Measurements from ENCODE around the gene GOLT1B.
"Not testable (repeated sequence)": the region's sequence is repeated elsewhere in the genome, so short reads cannot be mapped to it uniquely, and the experiment has no call there.

The GOLT1B gene, protein sequence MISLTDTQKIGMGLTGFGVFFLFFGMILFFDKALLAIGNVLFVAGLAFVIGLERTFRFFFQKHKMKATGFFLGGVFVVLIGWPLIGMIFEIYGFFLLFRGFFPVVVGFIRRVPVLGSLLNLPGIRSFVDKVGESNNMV

DNA sequence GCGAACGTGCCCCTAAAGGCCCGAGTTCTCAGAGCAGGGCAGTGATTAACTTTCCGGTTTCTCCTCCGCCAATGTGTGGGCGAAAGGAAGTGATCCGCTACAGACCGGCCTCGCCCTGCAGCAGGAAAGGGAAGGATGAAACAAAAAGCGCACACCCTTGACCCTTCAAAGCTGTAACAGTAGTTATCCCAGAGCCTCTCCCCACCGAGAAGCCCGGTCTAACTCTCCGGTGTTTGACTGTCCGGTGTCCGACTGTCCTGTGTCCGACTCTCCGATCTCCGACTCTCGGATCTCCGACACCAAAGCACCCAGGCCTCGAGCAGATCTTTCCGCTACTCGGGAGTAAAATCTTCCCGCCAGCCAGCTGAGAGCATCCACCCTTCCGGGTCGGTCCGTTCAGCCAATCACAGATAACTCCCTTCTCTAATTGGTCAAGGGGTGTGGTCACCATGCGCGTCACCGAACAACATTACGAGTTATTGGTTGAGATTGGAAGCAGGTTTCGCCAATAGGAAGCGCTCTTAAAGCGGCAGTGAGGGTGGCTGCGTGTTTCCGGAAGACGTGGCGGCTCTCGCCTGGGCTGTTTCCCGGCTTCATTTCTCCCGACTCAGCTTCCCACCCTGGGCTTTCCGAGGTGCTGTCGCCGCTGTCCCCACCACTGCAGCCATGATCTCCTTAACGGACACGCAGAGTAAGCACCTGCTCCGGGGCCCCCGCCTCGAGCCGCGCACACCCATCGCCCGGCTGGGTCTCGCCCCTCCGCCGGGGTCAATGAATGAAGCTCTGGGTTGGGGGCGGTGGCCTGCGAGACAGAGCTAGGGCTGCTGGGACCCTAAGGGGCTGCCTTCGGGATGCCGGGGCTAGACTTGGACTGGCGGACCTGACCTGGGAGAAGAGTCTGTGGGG lies at the start of gene GOLT1B, which contains the start of gene RECQL:
GOLT1B (plus strand) TSS at position 532 of the 906 bp plus-strand sequence; CDS start at position 667, 135 bp downstream.
RECQL (minus strand) TSS at position 378 of the 906 bp plus-strand sequence. CDS start 2,065 bp downstream, outside the sequence.
- peak; percentile 91 for DNase-seq

GRCh38 chr12:21453312-21453852 lies 48.2 kb upstream of the GOLT1B start:
- DNase-seq, result no peak

- peak; percentile 82 for DNase-seq
Observed at GRCh38 chr12:21456291-21456780, 45.3 kb upstream of the GOLT1B start.

GRCh38 chr12:21459474-21459873 lies 42.1 kb upstream of the GOLT1B start:
- DNase-seq, result no peak

DNA sequence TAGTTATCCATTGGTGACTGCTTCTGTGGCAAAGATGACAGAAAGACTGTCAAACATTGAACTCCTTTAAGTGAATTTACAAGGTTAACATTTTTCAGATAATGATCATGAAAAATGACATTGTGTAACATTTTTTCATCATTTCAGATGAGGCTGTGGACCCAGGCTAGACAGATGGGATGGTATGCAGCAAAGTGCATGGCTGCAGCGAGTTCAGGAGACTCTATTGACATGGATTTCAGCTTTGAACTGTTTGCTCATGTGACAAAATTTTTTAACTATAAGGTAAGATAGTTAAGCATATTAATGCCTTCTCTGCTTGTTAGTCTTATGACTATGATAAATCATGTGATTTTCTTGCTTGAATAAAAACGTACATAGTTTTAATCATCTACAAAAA lies 34.3 kb upstream of the GOLT1B start:
- DNase-seq, result not testable (repeated sequence)

DNA sequence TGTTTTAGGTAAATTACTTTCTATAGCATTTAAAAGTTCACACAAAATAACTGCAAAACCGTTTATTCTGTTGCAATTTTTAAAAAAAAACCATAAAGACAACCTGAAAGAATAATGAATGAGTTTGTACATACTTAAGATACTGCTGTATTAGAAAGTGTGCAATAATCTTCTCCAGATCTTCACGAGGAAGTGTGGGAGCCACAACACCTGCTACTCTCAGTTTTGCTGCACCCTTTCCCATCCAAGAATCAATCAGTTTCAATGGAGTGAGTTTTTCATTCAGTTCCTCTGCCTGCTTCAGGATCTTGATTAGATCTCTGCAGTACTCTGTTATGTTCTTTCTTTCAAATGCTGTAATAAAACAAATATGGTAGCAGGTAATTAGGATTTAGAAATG lies 30.3 kb upstream of the GOLT1B start:
- DNase-seq, result no peak

DNA sequence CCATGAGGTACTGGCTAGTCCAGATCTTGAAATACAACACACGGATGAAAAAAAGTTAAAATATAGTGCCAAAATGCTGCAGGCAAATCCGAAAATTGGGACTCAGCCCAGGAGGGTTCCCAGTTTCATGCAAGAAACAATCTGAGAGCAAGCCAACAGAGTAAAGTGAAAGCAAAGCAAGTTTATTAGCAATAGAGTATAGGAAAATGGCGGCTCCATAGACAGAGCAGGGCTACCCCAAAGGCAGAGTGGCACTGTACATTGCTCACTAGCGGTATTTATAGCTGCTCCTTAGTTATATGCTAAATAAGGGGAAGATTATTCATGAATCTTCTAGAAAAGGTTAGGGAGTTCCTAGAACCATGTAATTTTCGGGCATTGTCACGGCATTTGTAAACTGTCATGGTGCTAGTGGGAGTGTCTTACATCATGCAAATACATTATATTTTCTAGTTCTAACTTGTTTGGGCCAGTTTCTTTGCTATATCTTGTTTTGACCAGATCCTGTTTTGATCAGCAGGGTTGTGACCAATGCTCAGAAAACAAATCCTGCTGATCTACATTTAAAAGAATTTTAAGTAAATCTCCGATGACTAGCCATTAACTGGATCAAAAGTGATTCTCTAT lies 29.3 kb upstream of the GOLT1B start:
- DNase-seq, result no peak

GRCh38 chr12:21475552-21475951 lies 26.0 kb upstream of the GOLT1B start:
- DNase-seq, result no peak

- DNase-seq, result no peak
Observed at GRCh38 chr12:21476949-21477348, 24.6 kb upstream of the GOLT1B start.

DNA sequence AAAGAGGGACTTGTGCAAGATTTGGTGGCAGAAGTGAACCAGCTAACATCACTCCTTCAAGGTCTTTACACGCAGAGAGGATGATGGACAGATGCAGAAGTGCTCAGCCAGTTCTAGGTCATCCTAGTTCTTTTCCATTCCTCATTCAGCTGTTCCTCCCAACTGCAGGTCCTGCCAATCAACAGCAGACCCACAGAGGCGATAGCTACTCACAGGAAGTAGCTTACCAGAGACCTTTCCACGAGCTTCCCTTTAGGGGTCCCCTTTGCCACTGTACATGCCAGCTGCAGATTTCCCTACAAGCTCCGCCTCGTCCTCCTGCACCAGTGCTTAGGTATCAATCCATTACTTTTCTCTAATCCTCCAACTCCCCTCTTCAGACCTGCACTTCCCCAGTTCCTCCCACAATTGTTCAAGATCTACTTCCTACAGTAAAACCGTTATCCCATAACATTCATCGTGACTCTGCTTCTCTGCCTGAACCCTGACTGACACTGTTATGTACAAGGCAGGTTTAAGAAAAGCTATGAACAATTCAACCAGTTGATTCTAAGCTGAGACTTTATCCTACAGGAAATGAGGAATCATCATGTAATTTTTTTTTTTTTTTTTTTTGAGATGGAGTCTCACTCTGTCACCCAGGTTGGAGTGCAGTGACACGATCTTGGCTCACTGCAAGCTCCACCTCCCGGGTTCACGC lies 22.7 kb upstream of the GOLT1B start:
- no peak for DNase-seq

- no peak for DNase-seq
Observed at GRCh38 chr12:21483531-21483930, 18.1 kb upstream of the GOLT1B start.

DNA sequence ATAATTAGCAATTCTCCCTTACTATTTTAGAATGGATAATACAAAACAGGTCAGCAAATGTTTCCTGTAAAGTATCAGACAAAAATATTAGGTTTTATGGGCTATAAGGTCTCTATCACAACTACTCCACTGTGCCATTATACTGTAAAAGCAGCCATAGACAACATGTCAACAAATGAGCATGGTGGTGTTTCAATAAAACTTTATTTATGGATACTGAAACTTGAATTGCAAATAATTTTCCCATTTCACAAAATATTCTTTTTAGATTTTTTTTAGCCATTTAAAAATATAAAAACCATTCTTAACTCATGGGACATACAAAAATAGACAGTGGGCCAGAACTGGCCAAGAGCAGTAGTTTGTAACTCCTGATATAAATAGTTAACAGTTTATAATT lies 15.6 kb upstream of the GOLT1B start:
- DNase-seq, result no peak

DNA sequence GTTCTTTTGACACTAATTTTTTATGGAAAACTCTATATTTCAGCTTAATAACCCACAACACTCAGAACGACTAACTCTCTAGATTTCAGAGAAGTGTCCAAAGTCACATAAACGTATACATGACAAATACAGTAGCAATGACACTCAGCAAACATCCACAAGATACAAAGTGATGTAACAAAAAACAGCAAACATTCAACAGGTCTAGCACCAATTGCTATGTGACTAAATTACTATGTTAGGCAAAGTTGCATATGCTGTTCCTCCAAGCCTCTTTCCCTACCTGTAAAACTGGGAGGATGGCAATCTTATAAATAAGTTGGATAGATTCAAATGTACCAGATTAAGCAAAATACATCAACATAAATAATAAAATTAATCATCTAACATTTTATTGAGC lies 1.8 kb upstream of the GOLT1B start:
- no peak for DNase-seq

DNA sequence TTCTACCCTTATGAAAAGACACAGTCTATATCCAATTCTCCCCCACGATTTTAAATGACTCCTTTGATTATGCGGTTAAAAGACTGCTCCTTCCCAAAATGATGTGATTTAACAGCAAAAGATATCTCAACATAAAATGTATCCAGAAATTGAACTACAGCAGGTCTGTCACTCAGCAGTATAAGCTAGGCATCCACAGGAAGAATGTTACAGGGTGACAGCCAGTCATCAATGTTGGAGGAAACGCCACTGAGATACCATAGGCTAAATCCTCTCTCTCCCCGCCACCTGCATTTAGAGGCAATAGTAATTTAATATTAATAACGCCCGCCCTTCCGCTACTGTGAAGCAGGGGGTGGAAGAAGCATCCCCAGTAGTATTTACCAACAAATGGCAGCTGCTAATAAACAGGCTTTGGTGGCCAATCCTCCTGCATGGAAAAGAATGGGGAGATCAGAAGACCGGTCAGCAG lies 767 bp upstream of the GOLT1B start:
- no peak for DNase-seq

DNA sequence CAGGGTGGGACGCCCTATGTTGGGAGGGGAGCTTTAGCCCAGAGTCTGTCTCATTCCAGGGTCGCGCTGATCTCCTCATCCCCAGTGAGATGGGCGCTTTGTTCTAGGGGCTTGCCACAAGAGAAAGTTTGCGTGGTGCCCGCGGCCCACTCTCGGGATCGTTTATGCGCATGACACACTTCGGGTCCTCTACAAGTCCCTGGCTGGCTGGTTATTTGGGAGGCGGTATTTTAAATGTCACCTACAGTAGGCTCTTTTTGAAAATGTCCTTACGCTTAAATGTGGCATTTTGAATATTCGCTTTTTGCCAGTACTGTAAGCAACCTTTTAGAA lies 541 bp downstream of the GOLT1B start:
- DNase-seq, result no peak

DNA sequence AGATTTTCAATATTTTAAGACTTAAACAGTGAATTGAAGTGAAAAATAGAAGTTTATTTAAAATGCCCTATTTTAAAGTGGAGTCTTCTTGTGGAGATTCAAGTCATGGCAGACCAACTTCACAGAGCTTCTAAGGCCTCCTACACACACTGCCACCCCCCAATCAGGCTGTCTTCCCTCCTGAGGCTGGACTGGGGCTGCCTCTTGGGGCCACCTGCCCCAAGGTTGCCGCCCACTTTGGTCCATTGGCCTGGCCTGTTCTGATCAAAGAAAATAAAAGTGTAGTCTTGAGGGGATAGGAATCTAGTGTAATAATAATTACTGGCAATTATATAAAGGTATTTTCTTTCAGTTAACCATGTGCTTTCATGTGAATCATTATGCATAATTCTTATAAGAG lies 1.3 kb downstream of the GOLT1B start:
- no peak for DNase-seq

DNA sequence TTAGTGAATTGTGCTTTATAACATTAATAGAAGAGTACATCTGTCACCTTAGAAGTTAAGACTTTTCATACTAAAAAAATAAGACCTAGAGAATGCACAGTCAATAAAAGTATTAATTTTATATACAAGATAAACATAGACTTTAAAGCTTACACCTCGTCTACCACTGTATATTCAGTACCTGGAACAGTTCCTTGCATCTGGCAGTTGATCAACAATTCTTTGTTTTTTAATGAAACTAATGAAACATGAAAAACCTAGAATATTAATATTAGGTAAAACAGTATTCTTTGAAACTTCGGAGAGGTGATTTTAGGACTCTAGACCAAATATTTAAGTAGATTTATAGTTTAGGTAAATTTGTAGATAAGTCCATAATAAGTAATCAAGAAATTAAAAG lies 4.3 kb downstream of the GOLT1B start:
- DNase-seq, result no peak

GRCh38 chr12:21507849-21508248 lies 6.3 kb downstream of the GOLT1B start:
- no peak for DNase-seq

DNA sequence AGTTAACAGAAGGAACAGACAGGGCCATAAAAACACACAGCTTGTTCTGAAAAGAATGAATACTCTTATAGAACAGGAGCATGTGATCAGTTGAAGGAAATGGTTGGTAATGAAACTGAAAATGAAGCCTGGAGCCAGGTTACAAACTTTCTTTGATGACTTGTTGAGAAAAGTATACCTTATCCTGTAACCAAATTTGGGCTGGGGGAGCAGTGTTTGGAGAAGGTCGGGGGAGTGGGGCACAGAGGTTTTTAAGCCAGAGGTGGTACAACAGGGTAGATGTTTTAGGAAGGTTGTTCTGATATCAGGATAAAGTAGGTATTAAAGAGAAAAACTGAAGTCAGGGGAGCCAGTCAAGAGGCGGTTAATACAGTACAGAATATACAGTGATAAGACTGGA lies 8.2 kb downstream of the GOLT1B start:
- no peak for DNase-seq

DNA sequence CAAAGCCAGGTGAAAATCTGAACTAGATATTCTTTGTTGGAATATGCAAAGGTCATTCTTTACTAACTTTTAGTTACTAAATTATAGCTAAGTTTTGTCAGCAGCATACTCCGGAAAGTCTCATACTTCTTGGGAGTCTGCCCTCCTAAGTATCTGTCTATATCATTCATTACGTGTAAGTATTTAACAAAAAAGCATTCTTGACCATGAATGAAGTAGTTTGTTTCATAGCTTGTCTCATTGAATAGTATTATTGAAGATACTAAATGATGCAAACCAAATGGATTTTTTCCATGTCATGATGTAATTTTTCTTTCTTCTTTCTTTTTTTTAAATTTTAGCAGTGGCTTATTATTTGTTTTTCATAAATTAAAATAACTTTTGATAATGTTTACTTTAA lies 14.7 kb downstream of the GOLT1B start:
- DNase-seq, result no peak

- no peak for DNase-seq
Observed at GRCh38 chr12:21518451-21518850, 16.9 kb downstream of the GOLT1B start.

GRCh38 chr12:21521541-21521940 lies 20.0 kb downstream of the GOLT1B start:
- DNase-seq, result no peak

DNA sequence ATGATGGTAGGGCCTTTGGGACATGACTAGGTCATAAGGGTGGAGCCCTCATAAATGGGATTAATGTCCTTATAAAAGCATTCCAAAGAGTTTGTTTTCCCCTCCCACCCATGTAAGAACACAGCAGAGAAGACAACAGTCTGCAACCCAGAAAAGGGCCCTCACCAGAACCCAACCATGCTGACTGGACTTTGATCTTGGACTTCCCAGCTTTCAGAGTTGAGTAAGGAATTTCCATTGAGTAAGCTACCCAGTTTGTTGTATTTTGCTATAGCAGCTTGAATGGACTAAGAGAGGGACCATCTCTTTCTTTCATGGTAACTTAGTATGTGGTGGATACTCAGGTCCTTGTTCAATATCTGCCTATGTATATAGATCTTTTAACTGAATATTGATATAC lies 21.6 kb downstream of the GOLT1B start:
- DNase-seq, result no peak

All from SIG-M5 (cell line).